Muscle of arm (tissue), 12 donors: ENCODE results near the gene CHP1. TPM values are rescaled to one million over a fixed set of nuclear protein-coding genes. Genes with fewer than 3 reads are reported as not detected.
A peak's percentile ranks its signal among the peaks of the same experiment; 100 is the strongest.
"Not testable (repeated sequence)": the region's sequence is repeated elsewhere in the genome, so short reads cannot be mapped to it uniquely, and the experiment has no call there.

Experiments used
- DNase-seq: peaks from one replicate; pipeline ENCODE4 v3.0.0-alpha.2; 2013
- polyA plus RNA-seq, 12 donors: library from polyadenylated mRNA; unstranded; fragments of 120-200 nt; gene quantifications; one replicate each; pipeline ENCODE4 v1.2.1, GENCODE V29; 2013; ENCODE audit not compliant: insufficient read length in 12 of 12

The CHP1 gene
- polyA plus RNA-seq, 12 donors, result 43.2 to 64.9 (median 52.9) TPM; not detected in 1

- not testable (repeated sequence) for DNase-seq
Measured at GRCh38 chr15:41250745-41251144, 19.7 kb downstream of the CHP1 start.

GRCh38 chr15:41251411-41251810, 20.3 kb downstream of the CHP1 start:
- DNase-seq, result no peak

- no peak for DNase-seq
Measured at GRCh38 chr15:41254560-41254959, 23.5 kb downstream of the CHP1 start.

GRCh38 chr15:41256103-41256502, 25.0 kb downstream of the CHP1 start:
- DNase-seq, result no peak

- DNase-seq, result no peak
Measured at GRCh38 chr15:41256577-41257038, 25.5 kb downstream of the CHP1 start.

- no peak for DNase-seq
Measured at GRCh38 chr15:41258750-41259471, 27.8 kb downstream of the CHP1 start.

- no peak for DNase-seq
Measured at GRCh38 chr15:41259546-41260189, 28.6 kb downstream of the CHP1 start.

- DNase-seq, result not testable (repeated sequence)
Measured at GRCh38 chr15:41260924-41261323, 29.9 kb downstream of the CHP1 start.

GRCh38 chr15:41262571-41262970, 31.5 kb downstream of the CHP1 start:
- DNase-seq, result no peak

GRCh38 chr15:41263891-41264351, 32.9 kb downstream of the CHP1 start:
- DNase-seq, result no peak

GRCh38 chr15:41269887-41270286, 38.8 kb downstream of the CHP1 start:
- DNase-seq, result no peak

GRCh38 chr15:41276831-41277230, 45.8 kb downstream of the CHP1 start:
- DNase-seq, result no peak

- DNase-seq, result no peak
Measured at GRCh38 chr15:41278319-41278718, 47.3 kb downstream of the CHP1 start.

GRCh38 chr15:41279535-41280283, 48.6 kb downstream of the CHP1 start:
- DNase-seq, result no peak

GRCh38 chr15:41281236-41281635, 50.2 kb downstream of the CHP1 start:
- DNase-seq, result no peak

GRCh38 chr15:41282436-41282835, 51.4 kb downstream of the CHP1 start:
- not testable (repeated sequence) for DNase-seq

- DNase-seq, result not testable (repeated sequence)
Measured at GRCh38 chr15:41282980-41283652, 52.0 kb downstream of the CHP1 start.

GRCh38 chr15:41283653-41284426, 52.8 kb downstream of the CHP1 start:
- DNase-seq, result peak; percentile 99

GRCh38 chr15:41284427-41285177, 53.5 kb downstream of the CHP1 start:
- peak; percentile 30 for DNase-seq

- DNase-seq, result no peak
Measured at GRCh38 chr15:41285285-41285684, 54.2 kb downstream of the CHP1 start.
